ENCODE data around the gene SLC25A18.
"Not testable (repeated sequence)": the region's sequence is repeated elsewhere in the genome, so short reads cannot be mapped to it uniquely, and the experiment has no call there.

Gene SLC25A18

GRCh38 chr22:17562906-17563870, at the start of gene SLC25A18:
Gene SLC25A18 (plus strand): TSS chr22:17563498. CDS start chr22:17579945, 16,447 bp downstream.
- DNase-seq (ENCODE audit: extremely low read depth in 1 of 2, low read depth in 1 of 2): no peak

GRCh38 chr22:17513612-17514011, 49.7 kb upstream of the SLC25A18 start:
- DNase-seq (ENCODE audit: extremely low read depth in 1 of 2, low read depth in 1 of 2): no peak

GRCh38 chr22:17514084-17514483, 49.2 kb upstream of the SLC25A18 start:
- DNase-seq (ENCODE audit: extremely low read depth in 1 of 2, low read depth in 1 of 2): no peak

- no peak for DNase-seq (ENCODE audit: extremely low read depth in 1 of 2, low read depth in 1 of 2)
Observed at GRCh38 chr22:17518406-17518805, 44.9 kb upstream of the SLC25A18 start.

GRCh38 chr22:17521971-17522370, 41.3 kb upstream of the SLC25A18 start:
- DNase-seq (ENCODE audit: extremely low read depth in 1 of 2, low read depth in 1 of 2): not testable (repeated sequence)

GRCh38 chr22:17523925-17524324, 39.4 kb upstream of the SLC25A18 start:
- DNase-seq (ENCODE audit: extremely low read depth in 1 of 2, low read depth in 1 of 2): no peak

GRCh38 chr22:17536269-17536668, 27.0 kb upstream of the SLC25A18 start:
- no peak for DNase-seq (ENCODE audit: extremely low read depth in 1 of 2, low read depth in 1 of 2)

- no peak for DNase-seq (ENCODE audit: extremely low read depth in 1 of 2, low read depth in 1 of 2)
Observed at GRCh38 chr22:17537155-17537554, 26.1 kb upstream of the SLC25A18 start.

GRCh38 chr22:17540481-17540880, 22.8 kb upstream of the SLC25A18 start:
- no peak for DNase-seq (ENCODE audit: extremely low read depth in 1 of 2, low read depth in 1 of 2)

- DNase-seq (ENCODE audit: extremely low read depth in 1 of 2, low read depth in 1 of 2): no peak
Observed at GRCh38 chr22:17541476-17541875, 21.8 kb upstream of the SLC25A18 start.

GRCh38 chr22:17542452-17542851, 20.8 kb upstream of the SLC25A18 start:
- no peak for DNase-seq (ENCODE audit: extremely low read depth in 1 of 2, low read depth in 1 of 2)

- DNase-seq (ENCODE audit: extremely low read depth in 1 of 2, low read depth in 1 of 2): no peak
Observed at GRCh38 chr22:17548010-17548755, 15.1 kb upstream of the SLC25A18 start.

- DNase-seq (ENCODE audit: extremely low read depth in 1 of 2, low read depth in 1 of 2): no peak
Observed at GRCh38 chr22:17548756-17549035, 14.6 kb upstream of the SLC25A18 start.

- no peak for DNase-seq (ENCODE audit: extremely low read depth in 1 of 2, low read depth in 1 of 2)
Observed at GRCh38 chr22:17549183-17549582, 14.1 kb upstream of the SLC25A18 start.

- no peak for DNase-seq (ENCODE audit: extremely low read depth in 1 of 2, low read depth in 1 of 2)
Observed at GRCh38 chr22:17549655-17550054, 13.6 kb upstream of the SLC25A18 start.

- DNase-seq (ENCODE audit: extremely low read depth in 1 of 2, low read depth in 1 of 2): no peak
Observed at GRCh38 chr22:17552737-17553136, 10.6 kb upstream of the SLC25A18 start.

GRCh38 chr22:17554814-17555213, 8.5 kb upstream of the SLC25A18 start:
- no peak for DNase-seq (ENCODE audit: extremely low read depth in 1 of 2, low read depth in 1 of 2)

- DNase-seq (ENCODE audit: extremely low read depth in 1 of 2, low read depth in 1 of 2): no peak
Observed at GRCh38 chr22:17559188-17559587, 4.1 kb upstream of the SLC25A18 start.

GRCh38 chr22:17563936-17564391, 666 bp downstream of the SLC25A18 start:
- DNase-seq (ENCODE audit: extremely low read depth in 1 of 2, low read depth in 1 of 2): no peak

- DNase-seq (ENCODE audit: extremely low read depth in 1 of 2, low read depth in 1 of 2): not testable (repeated sequence)
Observed at GRCh38 chr22:17566016-17566687, 2.9 kb downstream of the SLC25A18 start.

- DNase-seq (ENCODE audit: extremely low read depth in 1 of 2, low read depth in 1 of 2): no peak
Observed at GRCh38 chr22:17566776-17567175, 3.5 kb downstream of the SLC25A18 start.

All from stimulated activated CD8-positive, alpha-beta memory T cell treated with anti-CD3 and anti-CD28 coated beads, Interleukin-7, amount 100 ng/mL, for 48 hours (primary cell).